ENCODE results near the gene ICOS.
"Not testable (repeated sequence)": the region's sequence is repeated elsewhere in the genome, so short reads cannot be mapped to it uniquely, and the experiment has no call there.

GRCh38 chr2:203931262-203931661 is 5.3 kb upstream of the ICOS start:
- TF ChIP-seq CTCF, POLR2A (IDR thresholded peaks at IDR 0.05): not testable (repeated sequence)
